A549 (cell line): ENCODE results near the gene GPR21. TPM values are rescaled to one million over a fixed set of nuclear protein-coding genes. Genes with fewer than 3 reads are reported as not detected.

Source experiments
- ATAC-seq, 2 experiments: fragments of 200-7000 bp in 1 of 2; fragments of >200 bp in 1 of 2; cut with Nextera tagmentation in 1 of 2; cut with Tn5 transposase in 1 of 2; 3 replicates each; pipeline versions ENCODE4 v1.8.0 to v1.9.1; 2018 to 2020; ENCODE audit warnings: mild to moderate bottlenecking in 1 of 2, moderate library complexity in 1 of 2
- CTCF ChIA-PET: fragments of 300-600 bp; sonication (Branson Sonifier 250); formaldehyde crosslinking; extraction: SDS; loops from one replicate; lab custom pipeline; 2021; ENCODE audit warnings: antibody characterized with exemption, inconsistent platforms; lab: Yijun Ruan, JAX
- POLR2A ChIA-PET: fragments of 350-600 bp; formaldehyde crosslinking; extraction: SDS; loops from one replicate; lab custom pipeline; 2021; ENCODE audit warnings: antibody characterized with exemption, inconsistent platforms; lab: Yijun Ruan, JAX
- DNase-seq, 2 experiments: peaks; one replicate each; pipeline versions ENCODE4 v3.0.0 to v3.0.0-alpha.2; 2011 to 2016; ENCODE audit warnings: low read depth in 1 of 2, low spot score in 1 of 2
- FAIRE-seq: peaks from 2 replicates; lab custom pipeline; 2011; peaks lifted over from hg19 to GRCh38; lab: Jason Lieb, UNC
- H3K27ac ChIP-seq, 2 experiments: fragments of >200 bp; sonication (Bioruptor Twin); formaldehyde crosslinking; 3 replicates each; pipeline ENCODE4 v1.5.1; 2016 to 2017
- H3K4me1 ChIP-seq: fragments of >200 bp; sonication (Bioruptor Twin); formaldehyde crosslinking; 3 replicates; pipeline ENCODE4 v1.6.1; 2016
- H3K4me2 ChIP-seq: fragments of >200 bp; sonication (Bioruptor Twin); formaldehyde crosslinking; 3 replicates; pipeline ENCODE4 v1.6.1; 2016
- H3K4me3 ChIP-seq: fragments of >200 bp; sonication (Bioruptor Twin); formaldehyde crosslinking; 3 replicates; pipeline ENCODE4 v1.5.1; 2016
- H3K9me3 ChIP-seq: fragments of >200 bp; sonication (Bioruptor Twin); formaldehyde crosslinking; 3 replicates; pipeline ENCODE4 v1.6.1; 2016
- ATOH8 ChIP-seq: fragments of 250-450 bp; sonication (Bioruptor Pico); IDR thresholded peaks from 2 replicates; pipeline ENCODE4 v1.5.0; 2020; ENCODE audit warnings: low read depth, mild to moderate bottlenecking, moderate library complexity
- CBX2 ChIP-seq: fragments of 200-600 bp; sonication (generic); IDR thresholded peaks from 2 replicates; pipeline ENCODE4 v1.6.1; 2016; ENCODE audit warnings: low read depth, mild to moderate bottlenecking, borderline replicate concordance
- CTCF ChIP-seq: fragments of >200 bp; sonication (Bioruptor Twin); formaldehyde crosslinking; IDR thresholded peaks from 3 replicates; pipeline ENCODE4 v1.5.1; 2016
- HES2 ChIP-seq: fragments of >200 bp; sonication (Bioruptor Twin); formaldehyde crosslinking; IDR thresholded peaks from 2 replicates; pipeline ENCODE4 v1.6.1; 2016
- HMGXB4 ChIP-seq: fragments of 250-450 bp; sonication (Bioruptor Pico); IDR thresholded peaks from 2 replicates; pipeline ENCODE4 v1.5.0; 2021; ENCODE audit warnings: mild to moderate bottlenecking, moderate library complexity, borderline replicate concordance
- HOXB13 ChIP-seq: fragments of 250-450 bp; sonication (Bioruptor Pico); IDR thresholded peaks from 2 replicates; pipeline ENCODE4 v1.5.0; 2020; ENCODE audit warnings: low read depth, mild to moderate bottlenecking, moderate library complexity
- HOXB5 ChIP-seq: fragments of 250-450 bp; sonication (Bioruptor Pico); IDR thresholded peaks from 2 replicates; pipeline ENCODE4 v1.5.0; 2020; ENCODE audit warnings: mild to moderate bottlenecking, moderate library complexity
- JUNB ChIP-seq: fragments of >200 bp; sonication (Bioruptor Twin); formaldehyde crosslinking; IDR thresholded peaks from 2 replicates; pipeline ENCODE4 v1.6.1; 2016
- MAFK ChIP-seq: fragments of 450-650 bp; IDR thresholded peaks from 2 replicates; pipeline ENCODE4 v1.6.1; 2014; ENCODE audit not compliant: partially characterized antibody
- POLR2A ChIP-seq: IDR thresholded peaks from 2 replicates; pipeline ENCODE4 v1.6.1; 2012; ENCODE audit warnings: mild to moderate bottlenecking, low read length
- POLR2AphosphoS2 ChIP-seq: conservative IDR thresholded peaks from 2 replicates; pipeline ENCODE4 v1.6.1; 2012; ENCODE audit warnings: low read length, improper control_type of control experiment, inconsistent platforms
- SMC3 ChIP-seq: fragments of >200 bp; sonication (Bioruptor Twin); formaldehyde crosslinking; IDR thresholded peaks from 3 replicates; pipeline ENCODE4 v1.6.1; 2018; ENCODE audit warnings: inconsistent platforms
- ZC3H11A ChIP-seq: fragments of 450-650 bp; IDR thresholded peaks from 2 replicates; pipeline ENCODE4 v1.6.1; 2014; ENCODE audit warnings: antibody characterized with exemption, mild to moderate bottlenecking
- ZNF302 ChIP-seq: fragments of 250-450 bp; sonication (Bioruptor Pico); IDR thresholded peaks from 2 replicates; pipeline ENCODE4 v1.9.0; 2021; ENCODE audit warnings: inconsistent platforms, mild to moderate bottlenecking, moderate library complexity
- ZSCAN20 ChIP-seq: fragments of 250-450 bp; sonication (Bioruptor Pico); IDR thresholded peaks from 2 replicates; pipeline ENCODE4 v1.8.0; 2022; ENCODE audit warnings: mild to moderate bottlenecking, moderate library complexity
- WGBS: methylation state at CpG from one replicate; pipeline ENCODE4 v1.1.6; 2017; ENCODE audit errors: missing lambda C conversion rate; 5-methylcytosine and 5-hydroxymethylcytosine counted together
- polyA plus RNA-seq, 4 experiments: library from polyadenylated mRNA; depleted of rRNA in 3 of 4; stranded (reverse); fragments of >200 nt; fragmentation: RNase III in 1 of 4; extraction: RNeasy Plus Mini Kit Qiagen cat#74134 plus additional on column Dnase treatment in 1 of 4; gene quantifications; 2 replicates in 3 of 4; 3 replicates in 1 of 4; pipeline ENCODE4 v1.2.3, GENCODE V29; 2011 to 2017

GPR21 gene
- polyA plus RNA-seq, 2 of the 4 experiments (the other 2 are of a cell fraction): 0.13 TPM; not detected in 1

- TF ChIP-seq ATOH8 (no peak), HES2 (no peak), HOXB13 (CRISPR knock-in tag) (no peak), SMC3 (no peak)
- TF ChIP-seq, all 56 proteins: peak for 0
Measured at GRCh38 chr9:123040801-123041200, 7.3 kb downstream of the GPR21 start (continued).

- DNase-seq (no peak), ATAC-seq (no peak), FAIRE-seq (no peak)
- ChIA-PET POLR2A (no interaction called here), CTCF (no interaction called here)
- no peak overlapping the region for H3K4me3 ChIP-seq
- no peaks in the 10 kb centered on the region for H3K4me1 ChIP-seq
- no peak overlapping the region for H3K4me2 ChIP-seq
- no peak overlapping the region for H3K27ac ChIP-seq
- H3K9me3 ChIP-seq: peaks cover 8% of the 10 kb centered on the region; the same call in 2 of the 3 replicates
- no peak for TF ChIP-seq JUNB
- TF ChIP-seq MAFK: peak; percentile 11
- WGBS: 90% methylated on average over 2 of the region's 2 CpGs
Measured at GRCh38 chr9:123041489-123041888, 8.0 kb downstream of the GPR21 start.

- H3K27ac ChIP-seq: no peak overlapping the region
- no peak for ATAC-seq
- no peak overlapping the region for H3K4me2 ChIP-seq
- CTCF ChIA-PET: interaction anchor here (1.1 to 1.4 kb wide), 2 partner anchors 8 to 59 kb away, joined by 3 to 5 read pairs; no protein-coding TSS in a partner anchor
- POLR2A ChIA-PET: no interaction called here
- H3K4me3 ChIP-seq: no peak overlapping the region
- H3K9me3 ChIP-seq: peaks cover 8% of the 10 kb centered on the region; the same call in 2 of the 3 replicates
- TF ChIP-seq ATOH8 (no peak), HES2 (no peak), MAFK (peak; percentile 51), ZSCAN20 (no peak)
- H3K4me1 ChIP-seq: no peaks in the 10 kb centered on the region
- FAIRE-seq: no peak
- DNase-seq: no peak
- 94% methylated on average over 5 of the region's 5 CpGs for WGBS
Measured at GRCh38 chr9:123043081-123043939, 9.8 kb downstream of the GPR21 start.

- TF ChIP-seq HOXB5 (no peak), POLR2AphosphoS2 (no peak), ZNF302 (no peak), CBX2 (no peak)
- DNase-seq: peak in 1 of 2 experiments; percentile 4
- 59% methylated on average over 4 of the region's 4 CpGs for WGBS
- H3K27ac ChIP-seq: no peak overlapping the region
- ATAC-seq: no peak
- H3K4me2 ChIP-seq: no peak overlapping the region
- CTCF ChIA-PET: no interaction called here
- 0 out of 3 replicates have a peak, but pooled peaks cover 3% of the 10 kb centered on the region for H3K4me1 ChIP-seq
- POLR2A ChIA-PET: no interaction called here
- FAIRE-seq: no peak
- peaks cover 8% of the 10 kb centered on the region; the same call in 2 of the 3 replicates for H3K9me3 ChIP-seq
- H3K4me3 ChIP-seq: no peak overlapping the region
Measured at GRCh38 chr9:123044586-123044985, 11.1 kb downstream of the GPR21 start.

GRCh38 chr9:123046406-123047195 is 13.1 kb downstream of the GPR21 start:
- POLR2A ChIA-PET: no interaction called here
- peak; percentile 18 for FAIRE-seq
- no peak overlapping the region for H3K27ac ChIP-seq
- TF ChIP-seq ZC3H11A (no peak), ATOH8 (no peak), CTCF (no peak), ZNF302 (no peak), HMGXB4 (CRISPR knock-in tag) (no peak), POLR2A (no peak)
- TF ChIP-seq, all 56 proteins: peak for 0
- ATAC-seq: no peak
- H3K9me3 ChIP-seq: peaks cover 8% of the 10 kb centered on the region; the same call in 2 of the 3 replicates
- WGBS: 88% methylated on average over 3 of the region's 3 CpGs
- CTCF ChIA-PET: interaction anchor here (1.1 to 1.5 kb wide), 3 partner anchors 36 to 307 kb away, joined by 3 to 5 read pairs (median 3); no protein-coding TSS in a partner anchor
- H3K4me1 ChIP-seq: 0 out of 3 replicates have a peak, but pooled peaks cover 3% of the 10 kb centered on the region
- no peak overlapping the region for H3K4me3 ChIP-seq
- DNase-seq: no peak
- H3K4me2 ChIP-seq: no peak overlapping the region
